Urothelium cell line (cell line): ENCODE measurements around the gene NXPE1.
"Not testable (repeated sequence)": the region's sequence is repeated elsewhere in the genome, so short reads cannot be mapped to it uniquely, and the experiment has no call there.

ENCODE experiments used
- DNase-seq: peaks from one replicate; pipeline ENCODE4 v3.0.0; 2011; ENCODE audit warnings: low spot score, mixed read lengths
- FAIRE-seq: peaks from 2 replicates; lab custom pipeline; 2011; peaks lifted over from hg19 to GRCh38; lab: Jason Lieb, UNC

NXPE1 gene

DNA sequence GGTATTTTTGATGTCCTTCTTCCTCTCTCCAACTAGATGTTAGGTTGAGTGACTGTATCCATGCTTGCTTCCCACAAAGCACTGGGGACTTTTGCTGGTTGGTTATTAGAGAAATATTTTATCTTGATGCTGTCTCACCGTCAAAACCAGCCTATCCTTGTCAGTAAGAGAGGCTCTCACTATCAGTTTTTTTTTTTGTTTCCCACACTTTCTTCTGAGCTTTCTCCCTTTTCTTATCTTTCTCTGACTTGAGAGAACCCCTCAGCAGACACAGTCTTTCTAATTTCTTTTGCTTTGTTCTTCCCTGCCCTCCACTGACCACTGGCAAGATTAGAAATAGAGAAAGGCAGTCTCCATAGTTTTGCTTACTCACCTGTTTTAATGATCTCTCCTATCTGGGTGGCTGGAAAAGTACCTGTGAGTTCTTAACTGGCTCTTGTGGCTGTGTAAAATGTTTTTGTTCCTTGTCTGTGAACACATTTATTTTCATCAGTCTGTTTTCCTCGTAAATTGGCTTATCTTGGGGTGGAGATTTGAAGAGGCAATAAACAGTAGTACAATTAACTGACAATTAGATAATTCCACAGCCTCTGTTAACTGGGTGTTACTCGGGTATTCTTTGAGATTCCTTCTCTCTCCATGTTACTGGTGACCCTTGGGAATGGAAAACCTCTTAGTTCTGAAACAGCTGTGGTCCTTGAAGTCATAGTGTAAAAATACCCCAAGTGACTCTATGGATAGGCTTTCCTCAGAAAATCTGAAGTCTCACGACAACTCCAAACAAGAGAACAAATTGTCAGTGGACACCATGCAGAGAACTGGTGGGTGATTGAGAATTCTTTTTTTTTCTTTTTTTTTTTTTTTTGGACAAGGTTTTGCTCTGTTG is at the start of gene NXPE1:
NXPE1 (minus strand) TSS at position 457 of the 886 bp plus-strand sequence. CDS start 8,680 bp downstream, outside the sequence.
- DNase-seq (no peak), FAIRE-seq (no peak)

DNA sequence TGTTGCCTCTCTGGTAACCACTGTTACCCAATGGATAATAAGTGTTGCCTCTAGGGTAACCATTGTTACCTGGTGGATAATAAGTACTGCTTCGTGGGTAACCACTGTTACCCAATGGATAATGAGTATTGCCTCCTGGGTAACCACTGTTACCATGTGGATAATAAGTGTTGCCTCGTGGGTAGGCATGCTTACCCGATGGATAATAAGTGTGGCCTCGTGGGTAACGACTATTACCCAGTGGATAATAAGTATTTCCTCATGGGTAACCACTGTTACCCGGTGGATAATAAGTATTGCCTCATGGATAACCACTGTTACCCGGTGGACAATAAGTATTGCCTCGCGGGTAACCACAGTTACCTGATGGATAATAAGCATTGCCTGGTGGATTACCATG is 49.7 kb upstream of the NXPE1 start:
- no peak for FAIRE-seq
- DNase-seq = no peak

- FAIRE-seq = peak; percentile 95
- not testable (repeated sequence) for DNase-seq
Observed at GRCh38 chr11:114608605-114609004, 48.9 kb upstream of the NXPE1 start.

- DNase-seq (no peak), FAIRE-seq (peak; percentile 83)
Observed at GRCh38 chr11:114607753-114608459, 48.2 kb upstream of the NXPE1 start.

DNA sequence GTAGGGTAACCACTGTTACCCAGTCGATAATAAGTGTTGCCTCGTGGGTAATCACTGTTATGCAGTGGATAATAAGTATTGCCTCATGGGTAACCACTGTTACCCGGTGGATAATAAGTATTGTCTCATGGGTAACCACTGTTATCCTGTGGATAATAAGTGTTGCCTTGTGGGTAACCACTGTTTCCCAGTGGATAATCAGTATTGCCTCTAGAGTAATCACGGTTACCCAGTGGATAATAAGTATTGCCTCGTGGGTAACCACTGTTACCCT is 47.1 kb upstream of the NXPE1 start:
- not testable (repeated sequence) for FAIRE-seq, DNase-seq

DNA sequence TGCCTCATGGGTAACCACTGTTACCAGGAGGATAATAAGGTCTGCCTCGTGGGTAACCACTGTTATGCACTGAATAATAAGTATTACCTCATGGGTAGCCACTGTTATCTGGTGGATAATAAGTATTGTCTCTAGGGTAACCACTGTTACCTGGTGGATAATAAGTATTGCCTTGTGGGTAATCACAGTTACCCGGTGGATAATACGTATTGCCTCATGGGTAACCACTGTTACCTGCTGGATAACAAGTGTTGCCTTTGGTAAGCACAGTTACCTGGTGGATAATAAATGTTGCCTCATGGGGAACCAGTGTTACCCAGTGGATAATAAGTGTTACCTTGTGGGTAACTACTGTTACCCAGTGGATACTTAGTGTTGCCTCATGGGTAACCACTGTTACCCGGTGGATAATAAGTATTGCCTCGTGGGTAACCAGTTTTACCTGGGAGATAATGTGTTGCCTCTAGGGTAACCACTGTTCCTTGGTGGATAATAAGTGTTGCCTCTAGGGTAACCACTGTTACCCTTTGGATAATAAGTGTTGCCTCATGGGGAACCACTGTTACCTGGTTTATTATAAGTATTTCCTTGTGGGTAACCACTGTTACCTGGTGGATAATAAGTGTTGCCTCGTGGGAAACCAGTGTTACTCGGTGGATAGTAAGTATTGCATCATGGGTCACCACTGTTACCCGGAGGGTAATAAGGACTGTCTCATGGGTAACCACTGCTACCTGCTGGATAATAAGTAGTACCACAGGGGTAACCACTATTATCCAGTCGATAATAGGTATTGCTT is 46.5 kb upstream of the NXPE1 start:
- peak; percentile 71 for FAIRE-seq

DNA sequence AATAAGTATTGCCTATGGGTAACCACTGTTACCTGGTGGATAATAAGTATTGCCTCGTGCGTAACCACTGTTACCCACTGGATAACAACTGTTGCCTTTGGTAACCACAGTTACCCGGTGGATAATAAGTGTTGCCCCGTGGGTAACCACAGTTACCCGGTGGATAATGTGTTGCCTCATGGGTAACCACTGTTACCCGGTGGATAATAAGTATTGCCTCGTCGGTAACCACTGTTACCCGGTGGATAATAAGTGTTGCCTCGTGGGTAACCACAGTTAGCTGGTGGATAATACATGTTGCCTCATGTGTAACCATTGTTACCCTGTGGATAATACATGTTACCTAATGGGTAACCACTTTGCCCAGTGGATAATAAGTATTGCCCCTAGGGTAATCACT is 45.7 kb upstream of the NXPE1 start:
- peak; percentile 81 for FAIRE-seq
- DNase-seq = no peak

More for the DNA sequence above, 46.5 kb upstream of the NXPE1 start:
- no peak for DNase-seq

GRCh38 chr11:114604886-114605285 is 45.2 kb upstream of the NXPE1 start:
- DNase-seq (no peak), FAIRE-seq (peak; percentile 17)

DNA sequence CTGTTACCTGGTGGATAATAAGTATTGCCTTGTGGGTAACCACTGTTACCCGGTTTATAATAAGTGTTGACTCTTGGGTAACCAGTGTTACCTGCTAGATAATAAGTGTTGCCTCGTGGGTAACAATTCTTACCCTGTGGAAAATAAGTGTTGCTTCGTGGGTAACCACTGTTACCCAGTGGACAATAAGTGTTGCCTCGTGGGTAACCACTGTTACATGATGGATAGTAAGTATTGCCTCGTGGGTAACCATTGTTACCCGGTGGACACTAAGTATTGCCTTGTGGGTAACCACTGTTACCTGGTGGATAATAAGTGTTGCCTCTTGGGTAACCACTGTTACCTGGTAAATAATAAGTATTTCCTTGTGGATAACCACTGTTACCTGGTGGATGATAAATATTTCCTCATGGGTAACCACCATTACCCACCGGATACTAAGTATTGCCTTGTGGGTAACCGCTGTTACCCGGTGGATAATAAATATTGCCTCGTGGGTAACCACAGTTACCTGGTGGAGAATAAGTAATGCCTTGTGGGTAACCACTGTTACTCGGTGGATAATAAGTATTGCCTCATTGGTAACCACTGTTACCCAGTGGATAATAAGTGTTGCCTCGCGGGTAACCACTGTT is 44.6 kb upstream of the NXPE1 start:
- FAIRE-seq = peak; percentile 80

DNA sequence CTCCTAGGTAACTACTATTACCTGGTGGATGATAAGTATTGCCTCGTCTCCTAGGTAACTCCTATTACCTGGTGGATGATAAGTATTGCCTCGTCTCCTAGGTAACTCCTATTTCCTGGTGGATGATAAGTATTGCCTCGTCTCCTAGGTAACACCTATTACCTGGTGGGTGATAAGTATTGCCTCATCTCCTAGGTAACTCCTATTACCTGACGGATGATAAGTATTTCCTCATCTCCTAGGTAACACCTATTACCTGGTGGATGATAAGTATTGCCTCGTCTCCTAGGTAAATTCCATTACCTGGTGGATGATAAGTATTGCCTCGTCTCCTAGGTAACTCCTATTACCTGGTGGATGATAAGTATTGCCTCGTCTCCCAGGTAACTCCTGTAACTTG is 43.5 kb upstream of the NXPE1 start:
- FAIRE-seq = peak; percentile 53

More for the DNA sequence above, 44.6 kb upstream of the NXPE1 start:
- no peak for DNase-seq

DNA sequence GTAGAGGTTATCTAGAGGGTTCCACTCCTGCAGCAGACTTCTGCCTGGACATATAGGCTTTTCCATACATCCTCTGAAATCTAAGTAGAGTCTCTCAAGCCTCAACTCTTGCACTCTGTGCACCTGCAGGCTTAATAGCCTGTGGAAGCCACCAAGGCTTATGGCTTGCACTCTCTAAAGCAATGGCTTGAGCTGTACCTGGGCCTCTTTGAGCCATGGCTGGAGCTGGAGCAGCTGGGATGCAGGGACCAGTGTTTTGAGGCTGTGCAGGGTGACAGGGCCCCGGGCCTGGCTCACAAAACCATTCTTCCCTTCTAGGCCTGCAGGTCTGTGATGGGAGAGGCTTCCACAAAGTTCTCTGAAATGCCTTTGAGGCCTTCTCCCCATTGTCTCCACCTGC is 38.8 kb upstream of the NXPE1 start:
- FAIRE-seq = no peak
- DNase-seq = no peak

More for the DNA sequence above, 43.5 kb upstream of the NXPE1 start:
- not testable (repeated sequence) for DNase-seq

GRCh38 chr11:114596175-114596919 is 36.7 kb upstream of the NXPE1 start:
- DNase-seq (no peak), FAIRE-seq (no peak)

- DNase-seq (no peak), FAIRE-seq (no peak)
Observed at GRCh38 chr11:114595571-114595970, 35.9 kb upstream of the NXPE1 start, which contains the start of gene NXPE4. NXPE4 (minus strand) TSS chr11:114595786; CDS start chr11:114594759, 1,027 bp downstream.

DNA sequence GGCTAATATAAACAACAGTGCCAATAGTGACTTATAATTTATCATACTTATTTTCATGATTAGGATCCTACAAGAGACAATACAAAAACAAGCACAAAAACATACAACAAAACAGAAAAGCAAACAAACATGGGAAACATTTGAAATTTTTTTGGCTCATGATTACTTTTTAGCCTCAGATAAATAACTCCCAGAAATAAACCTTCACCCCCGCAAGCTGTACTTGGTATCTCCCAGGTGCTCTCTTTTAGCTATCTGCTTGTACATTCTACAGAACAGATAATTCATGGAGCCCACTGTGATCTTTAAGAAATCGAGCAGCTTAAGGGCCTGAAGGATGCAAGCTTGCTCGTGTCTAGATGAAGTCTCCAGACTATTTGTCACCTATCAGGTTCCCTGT is 35.0 kb upstream of the NXPE1 start:
- DNase-seq (no peak), FAIRE-seq (no peak)

GRCh38 chr11:114587398-114587953 is 27.8 kb upstream of the NXPE1 start:
- DNase-seq (no peak), FAIRE-seq (no peak)

GRCh38 chr11:114586797-114587196 is 27.1 kb upstream of the NXPE1 start:
- no peak for FAIRE-seq
- DNase-seq = no peak

DNA sequence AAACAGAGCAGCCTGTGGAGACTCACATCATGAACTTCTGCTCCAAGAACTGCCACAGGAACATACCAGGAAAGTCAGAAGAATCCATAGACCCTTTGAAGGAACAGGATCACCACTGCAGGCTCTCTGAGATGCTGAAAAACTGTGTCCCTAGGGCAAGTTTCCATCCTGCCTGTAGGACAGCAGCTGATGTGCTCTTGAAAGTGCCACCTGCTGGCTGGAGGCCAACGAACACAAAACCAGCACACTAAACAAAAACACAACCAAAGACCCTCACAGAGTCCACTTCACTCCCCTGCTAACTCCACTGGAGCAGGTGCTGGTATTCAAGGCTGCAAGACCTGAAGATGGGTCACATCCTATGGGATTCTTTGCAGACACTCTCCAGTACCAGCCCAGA is 12.0 kb upstream of the NXPE1 start:
- FAIRE-seq (no peak), DNase-seq (no peak)

DNA sequence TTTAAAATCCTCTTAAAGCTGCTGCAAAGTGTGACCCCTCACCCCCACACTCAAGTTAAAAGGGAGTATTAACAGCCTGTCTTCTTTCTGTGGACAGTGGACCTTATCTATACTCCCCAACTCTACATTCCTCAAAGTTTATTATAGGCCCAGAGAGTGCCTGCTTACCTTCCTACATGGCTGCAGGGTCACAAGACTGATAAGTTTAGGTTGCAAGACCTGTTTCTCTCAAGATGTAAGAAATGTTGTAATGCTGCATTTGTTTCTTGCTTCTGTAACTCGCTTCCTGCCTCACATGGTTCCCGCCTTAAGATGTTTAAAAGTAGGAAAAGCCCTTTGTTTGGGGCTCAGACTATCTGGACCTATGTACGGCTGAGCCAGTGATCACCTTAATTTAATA is 10.1 kb upstream of the NXPE1 start:
- FAIRE-seq (no peak), DNase-seq (no peak)

DNA sequence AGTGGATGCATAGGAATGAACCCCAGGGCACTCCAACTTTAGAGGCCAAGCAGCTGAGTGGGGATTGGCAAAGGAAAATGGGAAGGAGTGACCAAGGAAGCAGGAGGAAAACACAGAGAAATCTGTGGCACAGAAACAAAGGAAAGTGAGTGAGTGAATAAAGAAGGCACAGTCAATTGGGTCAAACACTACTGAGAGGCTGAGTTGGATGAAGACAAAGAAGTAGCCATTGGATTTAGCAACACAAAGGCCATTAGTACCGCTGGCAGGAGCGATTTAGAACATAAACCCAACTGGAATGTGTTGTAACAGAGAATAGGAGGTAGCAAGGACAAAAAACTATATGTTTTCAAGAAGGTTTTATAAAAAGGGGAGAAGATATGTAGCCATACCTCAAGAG is 6.6 kb upstream of the NXPE1 start:
- DNase-seq = no peak
- no peak for FAIRE-seq

DNA sequence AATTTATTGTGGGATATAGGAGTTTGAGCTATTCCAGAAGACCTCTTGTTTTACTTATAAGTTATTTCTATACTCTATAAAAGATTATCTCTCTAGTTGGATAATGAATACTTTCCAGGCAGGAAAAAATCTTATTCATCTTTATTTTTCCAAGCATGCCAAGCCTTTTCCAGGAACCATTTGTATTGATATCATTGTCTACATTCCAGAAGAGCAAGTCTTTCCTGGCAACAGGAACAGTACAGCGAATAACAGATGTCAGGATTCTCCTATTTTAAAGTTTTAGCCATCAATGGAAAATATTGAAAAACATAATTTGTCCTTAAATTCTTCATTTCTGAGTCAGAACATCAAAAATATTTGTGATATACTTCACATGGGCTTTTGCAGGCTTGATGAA is 5.2 kb upstream of the NXPE1 start:
- no peak for FAIRE-seq

More for the DNA sequence above, 5.2 kb upstream of the NXPE1 start:
- no peak for DNase-seq
